Naive thymus-derived CD4-positive, alpha-beta T cell (primary cell): ENCODE results near the gene LCNL1. TPM values are rescaled to one million over a fixed set of nuclear protein-coding genes. Genes with fewer than 3 reads are reported as not detected.

ENCODE experiments used
- ATAC-seq: fragments of 150-1000 bp; cut with Tn5 transposase; 2 replicates; pipeline ENCODE4 v1.10.0; 2021; ENCODE audit warnings: mild to moderate bottlenecking, moderate library complexity
- CTCF ChIA-PET: fragments of 350-600 bp; sonication (Branson Sonifier 250); formaldehyde crosslinking; loops from one replicate; lab custom pipeline; 2021; ENCODE audit warnings: antibody characterized with exemption; lab: Charles Lee
- POLR2A ChIA-PET: fragments of 350-600 bp; sonication (Branson Sonifier 250); formaldehyde crosslinking; loops from one replicate; lab custom pipeline; 2021; ENCODE audit warnings: antibody characterized with exemption, inconsistent platforms; lab: Charles Lee
- DNase-seq, 9 donors: peaks; one replicate each; pipeline versions ENCODE4 v3.0.0 to v3.0.0-alpha.2; 2020 to 2022; ENCODE audit warnings: mixed read lengths in 1 of 9
- H3K27ac ChIP-seq: one replicate; pipeline ENCODE4 v1.7.0; 2013; ENCODE audit warnings: mild to moderate bottlenecking, low read depth, low read length, moderate library complexity
- H3K27me3 ChIP-seq, 2 donors: one replicate each; pipeline ENCODE4 v1.7.0; 2013; ENCODE audit warnings: low read length in 2 of 2, mild to moderate bottlenecking in 2 of 2, moderate library complexity in 2 of 2; ENCODE audit not compliant: control insufficient read depth in 2 of 2, insufficient read depth in 2 of 2
- H3K36me3 ChIP-seq, 3 experiments: 1 replicate in 2 of 3; 2 replicates in 1 of 3; pipeline ENCODE4 v1.7.0; 2013; ENCODE audit warnings: low read length in 3 of 3, mild to moderate bottlenecking in 3 of 3, moderate library complexity in 1 of 3; ENCODE audit not compliant: insufficient read depth in 3 of 3, control insufficient read depth in 2 of 3
- H3K4me1 ChIP-seq, 2 donors: one replicate each; pipeline ENCODE4 v1.7.0; 2013; ENCODE audit warnings: low read length in 2 of 2, mild to moderate bottlenecking in 2 of 2, moderate library complexity in 1 of 2; ENCODE audit not compliant: control insufficient read depth in 2 of 2, insufficient read depth in 2 of 2
- H3K4me3 ChIP-seq: 2 replicates; pipeline ENCODE4 v1.7.0; 2013; ENCODE audit warnings: mild to moderate bottlenecking, low read length
- H3K9me3 ChIP-seq, 3 experiments: 1 replicate in 2 of 3; 2 replicates in 1 of 3; pipeline ENCODE4 v1.7.0; 2013; ENCODE audit warnings: low read length in 3 of 3; ENCODE audit not compliant: control insufficient read depth in 2 of 3
- H3K27ac Mint-ChIP-seq, 9 donors: one replicate each; pipeline ENCODE4 v1.8.0; 2020 to 2022; ENCODE audit warnings: mixed read lengths in 9 of 9, mild to moderate bottlenecking in 8 of 9, moderate library complexity in 5 of 9, inconsistent platforms in 2 of 9
- H3K27me3 Mint-ChIP-seq, 5 donors: one replicate each; pipeline ENCODE4 v1.8.0; 2021 to 2022; ENCODE audit warnings: mixed read lengths in 5 of 5, mild to moderate bottlenecking in 1 of 5
- H3K36me3 Mint-ChIP-seq, 5 donors: one replicate each; pipeline ENCODE4 v1.8.0; 2020 to 2022; ENCODE audit warnings: mixed read lengths in 5 of 5, mild to moderate bottlenecking in 3 of 5, inconsistent platforms in 1 of 5
- H3K4me1 Mint-ChIP-seq, 7 donors: one replicate each; pipeline ENCODE4 v1.8.0; 2020 to 2022; ENCODE audit warnings: mixed read lengths in 7 of 7, mild to moderate bottlenecking in 3 of 7, inconsistent platforms in 1 of 7
- H3K4me3 Mint-ChIP-seq, 10 donors: one replicate each; pipeline ENCODE4 v1.8.0; 2020 to 2022; ENCODE audit warnings: mild to moderate bottlenecking in 10 of 10, mixed read lengths in 10 of 10, moderate library complexity in 6 of 10, inconsistent platforms in 2 of 10
- H3K9me3 Mint-ChIP-seq, 11 donors: one replicate each; pipeline ENCODE4 v1.8.0; 2020 to 2022; ENCODE audit warnings: mixed read lengths in 11 of 11, mild to moderate bottlenecking in 4 of 11, inconsistent platforms in 1 of 11, moderate library complexity in 1 of 11
- intact Hi-C, 2 donors: fragments of 100-400 bp; cut with micrococcal nuclease; formaldehyde crosslinking; loops; one replicate each; pipeline ENCODE4 v1.15.1; 2023
- polyA plus RNA-seq, 2 donors: library from polyadenylated mRNA; unstranded; fragments of 300-500 nt; fragmentation: Illumina TruSeq; gene quantifications; one replicate each; pipeline ENCODE4 v1.2.3, GENCODE V29; 2021
- total RNA-seq, 6 experiments: library from RNA in 5 of 6; stranded (reverse) in 5 of 6; gene quantifications; 1 replicate in 5 of 6; 2 replicates in 1 of 6; pipeline ENCODE4 v1.2.3 and lab custom pipeline; 2021 to 2026

Gene LCNL1
- total and polyA plus RNA-seq, 7 experiments from 2014 or later = 0.12 to 1.9 (median 0.13) TPM; not detected in 4

DNA sequence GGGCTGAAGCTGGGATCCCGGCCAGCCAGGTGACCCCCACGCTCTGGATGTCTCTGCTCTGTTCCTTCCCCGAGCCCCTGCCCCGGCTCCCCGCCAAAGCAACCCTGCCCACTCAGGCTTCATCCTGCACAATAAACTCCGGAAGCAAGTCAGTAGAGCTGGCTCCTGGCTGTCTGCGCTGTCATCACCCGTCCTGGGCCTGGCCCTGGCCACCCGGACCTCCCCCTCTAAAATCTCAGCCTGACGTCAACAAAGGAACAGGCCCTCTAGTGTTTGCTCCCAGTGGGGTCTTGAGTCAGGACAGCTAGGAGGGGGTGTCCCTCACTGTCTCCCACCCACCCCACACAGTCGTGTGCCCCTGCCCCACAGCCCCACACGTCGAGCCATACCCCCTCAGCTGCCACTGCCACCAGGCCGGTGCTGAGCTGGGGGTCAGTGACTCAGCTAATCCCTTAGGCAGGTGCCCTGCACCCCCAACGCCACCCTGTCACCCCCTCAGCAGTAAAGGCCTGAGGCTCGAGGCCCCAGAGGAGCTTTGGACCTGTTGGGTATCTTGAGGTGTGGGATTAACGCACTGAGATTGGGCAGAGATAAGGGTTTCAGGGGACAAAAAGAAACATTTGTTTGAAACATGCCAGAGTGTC lies 1.1 kb upstream of the LCNL1 start:
- Mint-ChIP-seq H3K27me3 (peaks cover 11 to 26% (median 15%) of the 10 kb centered on the region in 5 donors), H3K27ac (no peak overlapping the region), H3K36me3 (peaks cover 0 to 5% (median 3%) of the 10 kb centered on the region in 5 donors), H3K9me3 (no peaks in the 10 kb centered on the region), H3K4me1 (peaks cover 0 to 6% (median 5%) of the 10 kb centered on the region in 7 donors), H3K4me3 (no peak overlapping the region)
- DNase-seq (no peak), ATAC-seq (no peak)
- POLR2A ChIA-PET = no interaction called here
- H3K9me3 ChIP-seq = no peaks in the 10 kb centered on the region
- H3K36me3 ChIP-seq = no peaks in the 10 kb centered on the region
- CTCF ChIA-PET = interaction anchor here (1.2 kb wide), 1 partner anchor 11 kb away, joined by 3 read pairs; no protein-coding TSS in a partner anchor
- peaks cover 0 to 6% of the 10 kb centered on the region in 2 donors for H3K27me3 ChIP-seq
- intact Hi-C loops = no loop called here
- H3K27ac ChIP-seq = no peak overlapping the region
- no peaks in the 10 kb centered on the region for H3K4me1 ChIP-seq
- no peak overlapping the region for H3K4me3 ChIP-seq

DNA sequence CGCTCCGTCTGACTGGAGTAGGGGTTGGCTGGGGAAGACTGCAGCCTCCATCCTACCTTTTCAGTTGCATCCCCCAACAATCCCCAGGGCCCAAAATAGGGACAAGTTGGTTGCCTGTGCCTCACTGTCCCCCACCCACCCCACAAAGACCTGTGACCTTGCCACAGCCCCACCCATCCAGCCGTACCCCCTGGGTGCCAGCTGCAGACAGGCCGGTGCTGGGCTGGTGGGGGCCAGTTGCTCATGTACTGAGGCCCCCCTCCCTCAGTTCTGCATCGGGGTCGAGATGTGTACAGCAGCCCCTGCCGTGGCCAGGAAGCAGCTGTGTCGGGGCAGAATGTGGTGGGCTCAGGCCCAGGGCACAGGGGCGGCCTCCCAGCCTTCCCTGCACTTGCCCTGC lies 374 bp downstream of the LCNL1 start:
- no peak overlapping the region for H3K27ac ChIP-seq
- no peak overlapping the region for H3K4me3 ChIP-seq
- peaks cover 0 to 6% of the 10 kb centered on the region in 2 donors for H3K27me3 ChIP-seq
- CTCF ChIA-PET = no interaction called here
- Mint-ChIP-seq H3K4me1 (peaks cover 0 to 6% (median 5%) of the 10 kb centered on the region in 7 donors), H3K4me3 (no peak overlapping the region), H3K9me3 (no peaks in the 10 kb centered on the region), H3K36me3 (peaks cover 0 to 5% (median 3%) of the 10 kb centered on the region in 5 donors), H3K27ac (no peak overlapping the region), H3K27me3 (peaks cover 17 to 37% (median 20%) of the 10 kb centered on the region in 5 donors)
- no peaks in the 10 kb centered on the region for H3K36me3 ChIP-seq
- ATAC-seq (no peak), DNase-seq (no peak)
- no peaks in the 10 kb centered on the region for H3K4me1 ChIP-seq
- no peaks in the 10 kb centered on the region for H3K9me3 ChIP-seq
- POLR2A ChIA-PET = no interaction called here
- intact Hi-C loops = no loop called here

DNA sequence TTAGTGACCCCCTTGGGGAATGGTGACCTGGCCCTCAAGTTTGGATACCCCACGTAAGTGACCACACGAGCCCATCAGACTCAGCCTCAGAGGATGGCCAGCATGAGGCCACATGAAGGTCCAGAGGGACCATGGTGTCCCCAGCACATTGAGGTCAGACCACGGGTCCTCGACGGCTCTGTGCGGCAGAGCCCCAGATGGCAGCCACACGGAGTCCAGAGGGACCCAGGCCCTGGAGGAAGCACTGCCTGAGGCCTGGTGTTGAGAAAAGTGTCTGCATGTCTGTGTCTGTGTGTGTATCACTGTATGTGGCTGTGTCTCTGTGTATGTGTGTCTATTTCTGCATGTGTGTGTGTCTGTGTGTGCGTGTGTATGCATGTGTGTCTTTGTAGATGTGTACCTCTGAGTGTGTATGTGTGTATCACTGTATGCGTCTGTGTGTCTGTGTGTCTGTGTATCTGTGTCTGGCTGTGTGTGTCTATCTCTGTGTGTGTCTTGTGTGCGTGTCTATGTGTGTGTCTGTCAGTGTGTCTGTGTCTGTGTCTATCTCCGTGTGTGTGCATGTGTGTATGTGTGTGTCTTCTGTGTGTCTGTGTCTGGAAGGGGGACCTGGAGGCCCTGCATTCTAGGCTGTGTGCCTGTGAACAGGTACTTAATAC lies 992 bp downstream of the LCNL1 start:
- H3K27me3 Mint-ChIP-seq = peaks cover 17 to 41% (median 20%) of the 10 kb centered on the region in 5 donors
- Histone ChIP-seq H3K9me3 (no peaks in the 10 kb centered on the region), H3K27me3 (peaks cover 0 to 6% of the 10 kb centered on the region in 2 donors), H3K4me1 (no peaks in the 10 kb centered on the region), H3K27ac (no peak overlapping the region), H3K36me3 (no peaks in the 10 kb centered on the region), H3K4me3 (no peak overlapping the region)
- H3K27ac Mint-ChIP-seq = no peak overlapping the region
- ChIA-PET POLR2A (no interaction called here), CTCF (no interaction called here)
- peaks cover 0 to 6% (median 5%) of the 10 kb centered on the region in 7 donors for H3K4me1 Mint-ChIP-seq
- H3K4me3 Mint-ChIP-seq = peak overlapping the region in 3 of 10 donors; percentile 1 to 36 (median 33)
- intact Hi-C loops = no loop called here
- H3K36me3 Mint-ChIP-seq = peaks cover 0 to 5% (median 3%) of the 10 kb centered on the region in 5 donors
- DNase-seq = no peak
- no peak for ATAC-seq
- H3K9me3 Mint-ChIP-seq = no peaks in the 10 kb centered on the region

DNA sequence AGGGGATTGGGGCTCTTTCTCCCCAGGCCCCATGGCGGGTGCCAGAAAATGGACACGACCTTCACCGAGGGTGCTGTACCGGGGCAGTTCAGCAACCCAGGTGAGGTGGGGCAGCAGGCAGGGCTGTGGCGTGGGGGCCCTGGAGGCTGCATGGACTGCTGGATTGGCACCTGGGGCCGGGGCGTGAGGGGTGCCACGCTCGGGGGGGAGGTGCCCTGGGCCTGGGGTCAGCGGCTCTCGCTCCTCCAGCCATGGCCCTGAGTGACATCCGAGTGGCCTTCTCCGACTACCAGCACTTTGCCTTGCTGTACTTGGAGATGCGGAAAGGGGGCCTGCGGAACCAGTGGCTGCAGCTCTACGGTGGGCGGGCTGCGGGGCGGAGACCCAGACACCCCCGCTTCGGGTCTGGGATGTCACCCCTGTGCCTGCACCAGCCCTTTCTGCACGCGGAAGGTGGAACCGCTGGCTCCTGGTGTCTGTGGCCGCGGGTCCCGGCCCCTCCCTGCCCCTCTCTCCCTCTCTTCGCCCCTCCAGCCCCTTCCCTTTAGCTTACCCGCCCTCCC lies 1.8 kb downstream of the LCNL1 start:
- ChIA-PET CTCF (no interaction called here), POLR2A (no interaction called here)
- Histone ChIP-seq H3K4me1 (no peaks in the 10 kb centered on the region), H3K9me3 (no peaks in the 10 kb centered on the region), H3K27ac (no peak overlapping the region), H3K4me3 (no peak overlapping the region), H3K27me3 (peaks cover 0 to 6% of the 10 kb centered on the region in 2 donors), H3K36me3 (no peaks in the 10 kb centered on the region)
- peaks cover 0 to 1% (median 0%) of the 10 kb centered on the region in 11 donors for H3K9me3 Mint-ChIP-seq
- DNase-seq (no peak), ATAC-seq (no peak)
- peaks cover 17 to 42% (median 20%) of the 10 kb centered on the region in 5 donors for H3K27me3 Mint-ChIP-seq
- intact Hi-C loops = no loop called here
- peaks cover 0 to 6% (median 5%) of the 10 kb centered on the region in 7 donors for H3K4me1 Mint-ChIP-seq
- H3K4me3 Mint-ChIP-seq = no peak overlapping the region
- no peak overlapping the region for H3K27ac Mint-ChIP-seq
- peaks cover 0 to 5% (median 3%) of the 10 kb centered on the region in 5 donors for H3K36me3 Mint-ChIP-seq

DNA sequence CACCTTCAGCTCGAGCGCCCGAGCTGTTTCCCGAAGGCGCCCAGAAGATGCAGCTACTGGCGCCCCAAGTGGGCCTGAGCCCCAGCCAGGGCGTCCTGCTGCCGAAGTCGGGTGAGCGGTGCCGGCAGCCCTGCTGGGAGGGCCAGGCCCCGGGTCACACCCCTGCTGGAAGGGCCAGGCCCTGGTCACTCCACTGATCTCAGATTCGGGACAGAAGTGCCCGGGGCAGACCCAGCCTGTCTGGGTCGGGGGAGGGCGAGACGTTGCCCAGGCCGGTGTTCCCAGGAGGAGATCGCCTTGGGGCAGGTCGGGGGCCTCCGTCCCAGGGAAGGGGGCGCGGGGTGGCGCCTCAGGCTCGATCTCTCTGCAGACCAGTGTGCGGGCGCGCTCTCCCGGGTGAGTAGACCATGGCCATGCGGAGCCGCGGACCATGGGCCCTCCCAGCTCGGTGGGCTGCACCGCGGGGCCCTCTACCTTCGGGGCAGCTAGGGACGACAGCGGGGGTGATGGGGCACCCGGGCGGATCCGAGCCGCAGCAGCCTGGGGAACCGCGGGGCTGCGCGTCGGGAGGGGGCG lies 2.3 kb downstream of the LCNL1 start:
- Mint-ChIP-seq H3K36me3 (peaks cover 0 to 5% (median 3%) of the 10 kb centered on the region in 5 donors), H3K9me3 (peaks cover 0 to 1% (median 0%) of the 10 kb centered on the region in 11 donors), H3K27me3 (peaks cover 17 to 48% (median 20%) of the 10 kb centered on the region in 5 donors), H3K27ac (no peak overlapping the region), H3K4me1 (peaks cover 0 to 6% (median 5%) of the 10 kb centered on the region in 7 donors), H3K4me3 (no peak overlapping the region)
- intact Hi-C loops = no loop called here
- no peaks in the 10 kb centered on the region for H3K36me3 ChIP-seq
- no peak overlapping the region for H3K4me3 ChIP-seq
- H3K27me3 ChIP-seq = peaks cover 0 to 6% of the 10 kb centered on the region in 2 donors
- no peaks in the 10 kb centered on the region for H3K4me1 ChIP-seq
- ChIA-PET CTCF (no interaction called here), POLR2A (no interaction called here)
- DNase-seq = no peak
- H3K27ac ChIP-seq = no peak overlapping the region
- peak; percentile 35 for ATAC-seq
- H3K9me3 ChIP-seq = no peaks in the 10 kb centered on the region

DNA sequence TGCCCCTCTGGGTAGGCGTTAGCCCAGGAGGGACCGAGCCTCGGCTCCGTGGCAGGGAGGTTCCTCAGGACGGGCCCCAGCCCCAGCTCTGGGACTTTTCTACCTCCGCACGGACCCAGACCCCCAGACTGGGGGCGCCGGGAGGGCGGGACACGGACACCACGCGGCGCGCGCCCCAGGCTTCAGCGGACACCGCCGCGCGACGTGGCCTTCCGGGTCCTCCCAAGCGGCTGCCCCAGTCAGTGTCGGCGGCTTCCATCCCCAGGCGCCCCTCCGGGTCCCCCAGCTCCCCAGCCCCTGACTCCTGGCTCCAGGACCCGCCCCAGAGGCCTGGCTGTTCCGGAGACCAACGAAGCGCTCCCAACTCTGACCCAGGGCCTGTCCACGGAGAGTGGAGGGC lies 3.1 kb downstream of the LCNL1 start:
- no peak overlapping the region for H3K27ac ChIP-seq
- DNase-seq (no peak), ATAC-seq (no peak)
- H3K9me3 ChIP-seq = no peaks in the 10 kb centered on the region
- H3K36me3 Mint-ChIP-seq = peaks cover 0 to 5% (median 3%) of the 10 kb centered on the region in 5 donors
- peaks cover 0 to 1% (median 0%) of the 10 kb centered on the region in 11 donors for H3K9me3 Mint-ChIP-seq
- peaks cover 13 to 50% (median 20%) of the 10 kb centered on the region in 5 donors for H3K27me3 Mint-ChIP-seq
- peaks cover 0 to 6% of the 10 kb centered on the region in 2 donors for H3K27me3 ChIP-seq
- peak overlapping the region in 1 of 10 donors; percentile 14 for H3K4me3 Mint-ChIP-seq
- POLR2A ChIA-PET = no interaction called here
- no peaks in the 10 kb centered on the region for H3K36me3 ChIP-seq
- intact Hi-C loops = no loop called here
- H3K4me1 Mint-ChIP-seq = peaks cover 0 to 9% (median 5%) of the 10 kb centered on the region in 7 donors
- no peak overlapping the region for H3K4me3 ChIP-seq
- CTCF ChIA-PET = no interaction called here
- H3K27ac Mint-ChIP-seq = no peak overlapping the region
- no peaks in the 10 kb centered on the region for H3K4me1 ChIP-seq
